OCI-LY7 (cell line): ENCODE data around the gene GDPD3. TPM values are rescaled to one million over a fixed set of nuclear protein-coding genes. Genes with fewer than 3 reads are reported as not detected.

Source experiments
- BruUV-seq: library from RNA; stranded (reverse); fragments of 400-500 nt; replicated peaks from 2 replicates; lab custom pipeline; 2021; lab: Mats Ljungman, UMichigan
- CTCF ChIA-PET: fragments of 300-600 bp; sonication (Branson Sonifier 250); formaldehyde crosslinking; loops from one replicate; lab custom pipeline; 2022; ENCODE audit warnings: antibody characterized with exemption; ENCODE audit not compliant: unreplicated experiment; lab: Charles Lee
- POLR2A ChIA-PET: fragments of 300-600 bp; sonication (Branson Sonifier 250); formaldehyde crosslinking; loops from one replicate; lab custom pipeline; 2022; ENCODE audit warnings: antibody characterized with exemption; lab: Charles Lee
- DNase-seq: peaks from one replicate; pipeline ENCODE4 v3.0.0-alpha.2; 2015; ENCODE audit warnings: low spot score
- H2AFZ ChIP-seq: fragments of 200-600 bp; sonication (generic), shearing (Covaris generic); 2 replicates; pipeline ENCODE4 v1.6.1; 2014; ENCODE audit warnings: mild to moderate bottlenecking, antibody characterized with exemption, low read length, moderate library complexity
- H3K27ac ChIP-seq: fragments of 200-600 bp; sonication (generic); 2 replicates; pipeline ENCODE4 v1.5.1; 2014; ENCODE audit warnings: mixed run types, low read depth, mild to moderate bottlenecking, moderate library complexity, low read length, inconsistent platforms; ENCODE audit not compliant: poor library complexity, severe bottlenecking
- H3K36me3 ChIP-seq: fragments of 200-600 bp; sonication (generic); 2 replicates; pipeline ENCODE4 v1.6.1; 2014; ENCODE audit warnings: mild to moderate bottlenecking, antibody characterized with exemption, low read length, moderate library complexity, mixed read lengths; ENCODE audit not compliant: insufficient read depth
- H3K4me1 ChIP-seq: fragments of 200-600 bp; sonication (generic); 2 replicates; pipeline ENCODE4 v1.5.1; 2014; ENCODE audit warnings: mild to moderate bottlenecking, low read length; ENCODE audit not compliant: insufficient read depth, poor library complexity, severe bottlenecking
- H3K4me2 ChIP-seq: fragments of 200-600 bp; sonication (generic); 2 replicates; pipeline ENCODE4 v1.6.1; 2014; ENCODE audit warnings: mild to moderate bottlenecking, low read length
- H3K4me3 ChIP-seq: fragments of 200-600 bp; sonication (generic); 2 replicates; pipeline ENCODE4 v1.5.1; 2014; ENCODE audit warnings: mild to moderate bottlenecking, low read depth, low read length; ENCODE audit not compliant: poor library complexity, severe bottlenecking
- H3K79me2 ChIP-seq: fragments of 200-600 bp; sonication (generic); 2 replicates; pipeline ENCODE4 v1.6.1; 2016; ENCODE audit warnings: low read depth, mild to moderate bottlenecking, low read length, moderate library complexity, mixed read lengths; ENCODE audit not compliant: insufficient read depth
- H3K9me2 ChIP-seq: fragments of 200-600 bp; sonication (generic); 2 replicates; pipeline ENCODE4 v1.6.1; 2016; ENCODE audit warnings: mild to moderate bottlenecking, low read length, mixed read lengths; ENCODE audit not compliant: insufficient read depth
- H3K9me3 ChIP-seq: fragments of 200-600 bp; sonication (generic); 2 replicates; pipeline ENCODE4 v1.6.1; 2014; ENCODE audit warnings: mild to moderate bottlenecking, mixed run types, low read length, mixed read lengths
- H4K20me1 ChIP-seq: fragments of 200-600 bp; sonication (generic); 2 replicates; pipeline ENCODE4 v1.6.1; 2014; ENCODE audit warnings: mild to moderate bottlenecking, antibody characterized with exemption, low read length, moderate library complexity, mixed read lengths; ENCODE audit not compliant: insufficient read depth
- CTCF ChIP-seq: fragments of 200-600 bp; sonication (generic); conservative IDR thresholded peaks from 2 replicates; pipeline ENCODE4 v1.5.1; 2014; ENCODE audit warnings: mild to moderate bottlenecking, antibody characterized with exemption, low read length, moderate library complexity, mixed read lengths
- EZH2phosphoT487 ChIP-seq: fragments of 200-600 bp; sonication (generic); IDR thresholded peaks from 2 replicates; pipeline ENCODE4 v1.6.1; 2018; ENCODE audit warnings: low read depth, borderline replicate concordance, mild to moderate bottlenecking, mixed run types, antibody characterized with exemption, low read length, moderate library complexity, mixed read lengths
- intact Hi-C: fragments of 100-400 bp; cut with micrococcal nuclease; formaldehyde crosslinking; loops from one replicate; pipeline ENCODE4 v1.10.0; 2022; ENCODE audit not compliant: unreplicated experiment
- total RNA-seq, 2 experiments: library from RNA; depleted of rRNA in 1 of 2; stranded (reverse); fragments of >200 nt in 1 of 2; shearing (Covaris generic) in 1 of 2; gene quantifications; 2 replicates each; pipeline ENCODE4 v1.2.3, GENCODE V29; 2014 to 2022

Gene GDPD3
- total RNA-seq, 2 experiments from 2014 or later = 2.0 to 5.2 TPM

GRCh38 chr16:30139583-30140481 is 26.5 kb upstream of the GDPD3 start:
- Histone ChIP-seq H3K27ac (no peak overlapping the region), H3K4me1 (peaks cover 14% of the 10 kb centered on the region), H2AFZ (peak overlapping the region; percentile 79), H3K4me2 (peak overlapping the region; percentile 8; the same call in 1 of the 2 replicates), H4K20me1 (no peaks in the 10 kb centered on the region), H3K9me2 (no peaks in the 10 kb centered on the region), H3K4me3 (no peak overlapping the region), H3K79me2 (no peaks in the 10 kb centered on the region), H3K9me3 (no peaks in the 10 kb centered on the region), H3K36me3 (no peaks in the 10 kb centered on the region)
- no TSS peak for BruUV-seq
- ChIA-PET POLR2A (interaction anchor here (1.0 to 1.4 kb wide), 2 partner anchors 20 to 25 kb away, joined by 3 to 4 read pairs; no protein-coding TSS in a partner anchor), CTCF (no interaction called here)
- TF ChIP-seq CTCF = no peak
- no peak for TF ChIP-seq EZH2phosphoT487
- intact Hi-C loops = no loop called here
- no peak for DNase-seq

GRCh38 chr16:30137897-30138296 is 24.6 kb upstream of the GDPD3 start:
- DNase-seq = no peak
- Histone ChIP-seq H3K9me2 (no peaks in the 10 kb centered on the region), H3K79me2 (no peaks in the 10 kb centered on the region), H3K4me1 (peaks cover 9% of the 10 kb centered on the region), H2AFZ (no peak overlapping the region), H3K4me3 (no peak overlapping the region), H4K20me1 (no peaks in the 10 kb centered on the region), H3K4me2 (no peak overlapping the region), H3K27ac (no peak overlapping the region), H3K36me3 (no peaks in the 10 kb centered on the region), H3K9me3 (no peaks in the 10 kb centered on the region)
- no TSS peak for BruUV-seq
- CTCF ChIA-PET = no interaction called here
- POLR2A ChIA-PET = no interaction called here
- TF ChIP-seq EZH2phosphoT487 (no peak), CTCF (no peak)
- intact Hi-C loops = no loop called here
